ENCODE data around the gene DAGLA.

The DAGLA gene

GRCh38 chr11:61718046-61718531, 37.9 kb downstream of the DAGLA start:
- Histone ChIP-seq H3K27me3 (replicated peaks; ENCODE audit: insufficient read depth, low read length) (peaks cover 93% of the 10 kb centered on the region), H4K20me1 (ENCODE audit: insufficient read depth, low read length) (no peaks in the 10 kb centered on the region), H2AFZ (ENCODE audit: low read length) (no peak overlapping the region), H3K9me2 (replicated peaks; ENCODE audit: insufficient read depth, low read length) (no peaks in the 10 kb centered on the region), H3K36me3 (replicated peaks; ENCODE audit: insufficient read depth, low read length) (no peaks in the 10 kb centered on the region), H3K4me1 (ENCODE audit: low read length) (no peaks in the 10 kb centered on the region), H3K4me2 (ENCODE audit: low read depth, low read length) (no peak overlapping the region), H3K27ac (ENCODE audit: low read length) (no peak overlapping the region), H3K79me2 (ENCODE audit: low read length) (no peaks in the 10 kb centered on the region), H3K9ac (ENCODE audit: low read length) (no peak overlapping the region), H3F3A (ENCODE audit: insufficient read depth, low read length) (no peaks in the 10 kb centered on the region), H3K4me3 (ENCODE audit: low read length) (no peak overlapping the region), H3K9me3 (replicated peaks; ENCODE audit: insufficient read depth, low read length) (no peaks in the 10 kb centered on the region)
- TF ChIP-seq EZH2phosphoT487 (IDR thresholded peaks at IDR 0.05; ENCODE audit: low read length): no peak
- TF ChIP-seq CTCF (IDR thresholded peaks at IDR 0.05; ENCODE audit: low read length): no peak
- TF ChIP-seq EZH2 (optimal IDR thresholded peaks at IDR 0.05; ENCODE audit: low read depth, low read length): no peak
- no peak for DNase-seq

- H3K9ac ChIP-seq (ENCODE audit: low read length): no peak overlapping the region
- no peak overlapping the region for H3K4me3 ChIP-seq (ENCODE audit: low read length)
- H3K9me2 ChIP-seq (replicated peaks; ENCODE audit: insufficient read depth, low read length): no peaks in the 10 kb centered on the region
- H3K4me1 ChIP-seq (ENCODE audit: low read length): no peaks in the 10 kb centered on the region
- no peaks in the 10 kb centered on the region for H3K9me3 ChIP-seq (replicated peaks; ENCODE audit: insufficient read depth, low read length)
- no peaks in the 10 kb centered on the region for H3K79me2 ChIP-seq (ENCODE audit: low read length)
- H3F3A ChIP-seq (ENCODE audit: insufficient read depth, low read length): no peaks in the 10 kb centered on the region
- H4K20me1 ChIP-seq (ENCODE audit: insufficient read depth, low read length): no peaks in the 10 kb centered on the region
- H3K36me3 ChIP-seq (replicated peaks; ENCODE audit: insufficient read depth, low read length): no peaks in the 10 kb centered on the region
- TF ChIP-seq EZH2phosphoT487 (IDR thresholded peaks at IDR 0.05; ENCODE audit: low read length) (no peak), CTCF (IDR thresholded peaks at IDR 0.05; ENCODE audit: low read length) (no peak), EZH2 (optimal IDR thresholded peaks at IDR 0.05; ENCODE audit: low read depth, low read length) (no peak)
- no peak overlapping the region for H2AFZ ChIP-seq (ENCODE audit: low read length)
- no peak for DNase-seq
- no peak overlapping the region for H3K27ac ChIP-seq (ENCODE audit: low read length)
- H3K27me3 ChIP-seq (replicated peaks; ENCODE audit: insufficient read depth, low read length): peaks cover 93% of the 10 kb centered on the region
- no peak overlapping the region for H3K4me2 ChIP-seq (ENCODE audit: low read depth, low read length)
Observed at GRCh38 chr11:61718621-61719302, 38.6 kb downstream of the DAGLA start.

- DNase-seq: no peak
- H3K79me2 ChIP-seq (ENCODE audit: low read length): no peaks in the 10 kb centered on the region
- no peak overlapping the region for H3K9ac ChIP-seq (ENCODE audit: low read length)
- H3K4me2 ChIP-seq (ENCODE audit: low read depth, low read length): no peak overlapping the region
- H3K27me3 ChIP-seq (replicated peaks; ENCODE audit: insufficient read depth, low read length): peaks cover 93% of the 10 kb centered on the region
- TF ChIP-seq EZH2 (optimal IDR thresholded peaks at IDR 0.05; ENCODE audit: low read depth, low read length) (no peak), CTCF (IDR thresholded peaks at IDR 0.05; ENCODE audit: low read length) (no peak), EZH2phosphoT487 (IDR thresholded peaks at IDR 0.05; ENCODE audit: low read length) (no peak)
- no peak overlapping the region for H2AFZ ChIP-seq (ENCODE audit: low read length)
- H3K9me3 ChIP-seq (replicated peaks; ENCODE audit: insufficient read depth, low read length): no peaks in the 10 kb centered on the region
- no peaks in the 10 kb centered on the region for H3K4me1 ChIP-seq (ENCODE audit: low read length)
- H3F3A ChIP-seq (ENCODE audit: insufficient read depth, low read length): no peaks in the 10 kb centered on the region
- no peak overlapping the region for H3K4me3 ChIP-seq (ENCODE audit: low read length)
- no peaks in the 10 kb centered on the region for H4K20me1 ChIP-seq (ENCODE audit: insufficient read depth, low read length)
- no peaks in the 10 kb centered on the region for H3K36me3 ChIP-seq (replicated peaks; ENCODE audit: insufficient read depth, low read length)
- no peaks in the 10 kb centered on the region for H3K9me2 ChIP-seq (replicated peaks; ENCODE audit: insufficient read depth, low read length)
- H3K27ac ChIP-seq (ENCODE audit: low read length): no peak overlapping the region
Observed at GRCh38 chr11:61719978-61720377, 39.8 kb downstream of the DAGLA start.

Measured in MM.1S (cell line).